GM19025 (cell line): Measurements from ENCODE around the gene ZMYND8.
"Not testable (repeated sequence)": the region's sequence is repeated elsewhere in the genome, so short reads cannot be mapped to it uniquely, and the experiment has no call there.

Source experiments
- ATAC-seq: cut with Tn5 transposase; IDR thresholded peaks from one replicate; pipeline ENCODE4 v1.9.1; 2021; ENCODE audit warnings: mild to moderate bottlenecking, low read depth, moderate library complexity; ENCODE audit not compliant: unreplicated experiment

The ZMYND8 gene

DNA sequence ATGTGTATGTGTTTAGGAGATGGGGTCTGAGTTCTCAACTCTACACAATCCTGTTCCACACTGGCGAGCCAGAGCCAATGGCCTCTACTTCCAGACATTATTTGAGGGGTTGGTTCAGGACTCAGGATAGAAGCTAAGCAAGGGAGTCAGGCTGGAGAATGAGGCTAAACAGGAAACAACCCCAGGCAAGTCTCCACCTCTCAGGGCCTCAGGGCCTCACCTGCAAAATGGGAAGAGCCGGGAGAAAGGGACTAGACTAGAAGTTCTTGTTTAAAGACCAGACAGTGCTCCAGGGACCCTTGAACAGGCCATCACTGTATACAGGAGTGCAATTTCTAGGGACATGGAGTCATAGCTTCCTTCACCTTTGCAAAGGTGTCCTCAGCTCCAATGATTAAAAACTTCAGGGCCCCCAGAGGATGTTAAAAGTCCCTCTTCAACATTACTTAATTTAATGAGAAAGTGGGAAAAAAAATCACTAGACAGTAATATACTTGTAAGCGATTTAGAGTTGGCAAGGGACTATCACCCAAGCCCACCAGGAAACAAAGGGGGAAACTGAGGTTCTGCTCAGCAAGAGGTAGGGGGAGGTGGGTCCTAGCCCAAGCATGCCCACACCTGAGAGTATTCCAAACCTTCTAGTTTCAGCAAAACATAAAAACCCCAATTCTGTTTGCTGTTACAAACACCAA lies 41.7 kb downstream of the ZMYND8 start:
- no peak for ATAC-seq

DNA sequence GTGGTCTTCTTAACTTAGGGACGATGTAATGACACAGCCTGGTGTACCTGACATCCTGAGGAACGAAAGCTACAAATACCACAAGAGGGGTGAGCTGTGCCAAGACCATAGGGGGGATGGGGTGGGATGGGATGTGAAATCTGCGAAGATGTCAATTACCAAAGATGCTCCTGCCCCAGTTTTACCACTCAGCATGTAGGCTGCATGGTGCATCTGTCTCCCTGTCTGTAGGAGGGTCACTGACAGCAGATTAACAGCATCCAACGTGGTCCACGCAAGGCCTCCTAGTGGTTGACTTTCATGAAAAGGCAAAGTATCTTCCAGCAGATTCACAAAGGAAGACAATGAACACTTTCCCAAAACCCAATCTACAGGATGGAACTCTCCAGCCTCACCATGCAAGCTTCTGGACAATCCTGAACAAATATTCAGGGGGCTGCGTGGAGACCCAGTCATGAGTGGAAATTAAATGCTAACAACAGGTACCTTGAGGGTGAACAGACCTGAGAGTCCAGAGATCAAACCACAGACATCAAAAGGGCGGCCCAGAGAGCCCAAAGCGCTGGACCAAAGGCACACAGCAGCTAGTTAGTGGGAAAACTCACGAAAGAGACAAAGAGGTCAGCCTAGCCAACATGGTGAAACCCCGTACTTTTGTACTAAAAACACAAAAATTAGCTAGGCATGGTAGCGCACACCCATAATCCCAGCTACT lies 44.4 kb downstream of the ZMYND8 start:
- no peak for ATAC-seq

DNA sequence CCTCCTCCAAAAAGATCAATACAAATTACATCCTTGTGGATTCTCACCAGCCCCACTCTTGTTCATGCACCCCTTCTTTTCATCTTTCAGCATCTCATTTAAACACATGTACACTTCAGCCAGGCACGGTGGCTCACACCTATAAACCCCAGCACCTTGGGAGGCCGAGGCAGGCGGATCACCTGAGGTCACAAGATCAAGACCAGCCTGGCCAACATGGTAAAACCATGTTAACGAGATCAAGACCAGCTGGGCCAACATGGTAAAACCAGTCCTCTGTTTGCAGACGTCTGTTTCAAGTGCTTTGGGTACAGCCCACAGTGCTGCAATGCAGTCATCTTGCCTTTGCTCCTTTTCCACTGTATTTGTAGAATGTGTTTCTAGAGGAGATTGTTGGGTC lies 45.3 kb downstream of the ZMYND8 start:
- ATAC-seq: no peak

DNA sequence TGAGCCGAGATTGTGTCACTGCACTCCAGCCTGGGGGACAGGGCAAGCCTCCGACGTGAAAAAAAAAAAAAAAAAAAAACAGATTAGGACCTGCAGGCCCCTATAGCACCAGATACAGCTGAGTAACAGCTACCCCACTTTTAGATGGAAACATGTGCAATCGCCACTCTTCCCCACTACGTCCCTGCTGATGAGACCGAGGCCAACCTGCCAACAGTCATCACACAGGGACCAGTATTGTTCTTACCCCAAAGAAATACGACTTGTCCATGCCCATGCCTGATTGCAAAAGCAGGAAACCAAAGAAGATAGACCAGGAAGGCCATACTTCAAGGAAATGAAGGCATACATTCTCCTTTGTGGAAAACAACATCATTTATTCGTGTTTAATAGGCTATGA lies 45.8 kb downstream of the ZMYND8 start:
- no peak for ATAC-seq

DNA sequence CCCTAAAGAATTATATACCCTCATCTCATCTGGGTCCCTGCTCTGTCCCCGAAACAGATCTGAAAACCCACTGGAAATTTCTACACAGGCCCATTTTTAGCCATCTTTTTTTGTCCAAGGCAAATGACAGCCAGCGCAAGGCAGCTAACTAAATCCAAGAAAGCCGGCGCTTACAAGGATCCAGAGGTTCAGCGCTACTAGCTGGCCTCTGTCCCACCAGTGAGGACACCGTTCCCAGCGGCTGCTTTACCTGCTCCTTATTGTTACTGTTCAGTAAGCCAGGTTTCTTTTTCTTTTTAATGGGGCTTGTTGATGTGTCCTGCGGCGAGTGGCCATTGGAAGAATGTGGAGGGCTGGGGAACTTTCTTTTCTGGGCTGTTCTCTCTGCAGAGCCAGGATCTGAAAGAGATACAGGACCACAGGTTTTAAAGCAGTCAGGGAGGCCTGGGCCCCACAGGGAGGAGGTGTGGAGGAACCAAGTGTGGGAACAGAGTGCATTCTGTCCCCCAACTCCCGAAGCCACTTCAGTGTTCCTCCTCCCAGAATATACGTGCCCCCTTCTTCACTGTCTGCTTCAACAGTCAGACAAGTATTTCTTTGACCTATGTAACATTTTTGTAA lies 46.6 kb downstream of the ZMYND8 start:
- no peak for ATAC-seq

DNA sequence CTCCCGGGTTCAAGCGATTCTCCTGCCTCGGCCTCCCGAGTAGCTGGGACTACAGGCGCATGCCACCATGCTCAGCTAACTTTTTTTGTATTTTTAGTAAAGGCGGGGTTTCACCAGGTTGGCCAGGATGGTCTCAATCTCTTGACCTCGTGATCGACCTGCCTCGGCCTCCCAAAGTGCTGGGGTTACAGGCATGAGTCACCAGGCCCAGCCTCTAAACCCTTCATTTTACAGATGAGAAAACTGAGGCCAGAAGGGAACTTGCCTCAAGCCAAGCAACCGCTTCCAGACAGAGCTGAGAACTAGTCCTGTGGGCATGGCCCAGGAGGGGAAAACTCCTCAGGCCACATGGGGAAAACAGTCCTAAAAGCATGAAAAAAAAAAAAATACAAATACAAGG lies 47.1 kb downstream of the ZMYND8 start:
- ATAC-seq: no peak

DNA sequence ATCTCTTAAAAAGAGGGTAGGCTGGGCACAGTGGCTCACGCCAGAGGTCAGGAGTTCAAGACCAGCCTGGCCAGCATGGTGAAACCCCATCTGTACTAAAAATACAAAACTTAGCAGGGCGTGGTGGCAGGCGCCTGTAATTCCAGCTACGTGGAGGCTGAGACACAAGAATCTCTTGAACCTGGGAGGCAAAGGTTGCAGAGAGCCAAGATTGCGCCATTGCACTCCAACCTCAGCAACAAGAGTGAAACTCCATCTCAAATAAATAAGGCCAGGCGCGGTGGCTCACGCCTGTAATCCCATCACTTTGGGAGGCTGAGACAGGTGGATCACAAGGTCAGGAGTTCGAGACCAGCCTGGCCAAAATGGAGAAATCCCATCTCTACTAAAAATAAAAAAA lies 48.9 kb downstream of the ZMYND8 start:
- ATAC-seq: not testable (repeated sequence)

DNA sequence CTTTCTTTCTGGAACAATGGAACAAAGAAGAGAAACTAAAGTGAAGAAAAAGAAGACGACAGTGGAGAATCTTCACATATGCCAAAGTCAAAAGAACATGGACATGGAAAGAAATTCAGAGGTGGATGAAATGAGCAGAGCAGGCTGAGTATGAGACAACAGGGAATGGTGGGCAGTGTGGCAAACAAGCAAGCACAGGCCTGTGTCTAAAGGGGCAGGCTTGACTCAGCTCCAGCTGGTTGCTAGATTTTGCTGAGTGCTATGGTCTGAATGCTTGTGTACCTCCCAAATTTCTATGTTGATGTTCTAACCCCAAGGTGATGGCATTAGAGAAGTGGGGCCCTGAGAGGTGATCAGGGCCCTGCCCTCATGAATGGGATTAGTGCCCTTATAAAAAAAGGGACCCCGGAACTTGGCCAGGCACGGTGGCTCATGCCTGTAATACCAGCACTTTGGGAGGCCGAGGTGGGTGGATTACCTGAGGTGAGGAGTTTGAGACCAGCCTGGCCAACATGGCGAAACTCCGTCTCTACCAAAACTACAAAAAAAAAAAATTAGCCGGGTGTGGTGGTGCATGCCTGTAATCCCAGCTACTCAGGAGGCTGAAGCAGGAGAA lies 49.6 kb downstream of the ZMYND8 start:
- no peak for ATAC-seq

DNA sequence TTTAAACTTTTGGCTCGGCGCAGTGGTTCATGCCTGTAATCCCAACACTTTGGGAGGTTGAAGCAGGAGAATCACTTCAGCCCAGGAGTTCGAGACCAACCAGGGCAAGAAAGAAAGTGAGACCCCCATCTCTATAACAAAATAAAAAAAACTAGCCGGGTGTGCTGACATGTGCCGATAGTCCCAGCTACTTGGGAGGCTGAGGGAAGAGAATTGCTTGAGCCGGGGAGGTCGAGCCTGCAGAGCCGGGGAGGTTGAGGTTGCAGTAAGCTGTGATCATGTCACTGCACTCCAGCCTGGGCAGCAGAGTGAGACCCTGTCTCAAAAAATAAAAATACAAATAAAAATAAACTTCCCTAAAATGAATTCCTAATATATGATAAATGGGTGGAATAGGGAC lies 50.4 kb downstream of the ZMYND8 start:
- ATAC-seq: no peak

DNA sequence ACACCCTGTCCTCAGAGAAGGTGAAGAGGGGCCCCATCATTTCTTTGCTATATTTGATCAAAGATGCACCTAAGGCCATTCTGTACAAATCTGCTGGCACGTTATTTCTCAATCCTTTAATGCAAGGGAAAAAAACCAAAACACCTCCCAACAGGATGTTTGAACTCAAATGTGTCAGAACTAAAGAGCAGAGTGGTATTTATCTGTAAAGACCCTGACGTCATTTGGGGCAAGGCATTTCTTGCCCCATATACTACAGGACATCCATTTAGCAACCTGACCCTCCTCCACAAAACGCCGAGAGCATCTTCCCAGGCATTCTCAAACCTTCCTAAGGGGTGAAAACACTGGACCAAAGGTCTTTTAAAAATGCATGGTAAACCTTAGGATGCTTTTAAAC lies 50.8 kb downstream of the ZMYND8 start:
- no peak for ATAC-seq

DNA sequence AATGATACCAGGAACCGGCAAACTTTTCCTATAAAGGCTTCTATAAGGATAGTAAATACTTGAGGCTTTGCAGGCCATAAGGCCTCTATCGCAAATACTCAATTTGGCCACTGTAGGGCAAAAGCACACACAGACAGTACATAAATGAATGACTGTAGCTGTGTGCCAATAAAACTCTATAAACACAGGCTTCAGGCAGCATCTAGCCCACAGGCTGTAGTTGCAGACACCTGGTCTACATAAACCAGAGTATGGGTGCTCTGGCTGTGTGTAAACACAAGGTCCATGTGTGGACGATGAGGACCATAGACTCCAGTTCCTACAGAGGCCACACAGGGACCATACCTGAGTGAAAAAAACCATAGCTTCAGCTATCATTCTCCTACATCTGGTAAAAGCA lies 52.2 kb downstream of the ZMYND8 start:
- no peak for ATAC-seq

DNA sequence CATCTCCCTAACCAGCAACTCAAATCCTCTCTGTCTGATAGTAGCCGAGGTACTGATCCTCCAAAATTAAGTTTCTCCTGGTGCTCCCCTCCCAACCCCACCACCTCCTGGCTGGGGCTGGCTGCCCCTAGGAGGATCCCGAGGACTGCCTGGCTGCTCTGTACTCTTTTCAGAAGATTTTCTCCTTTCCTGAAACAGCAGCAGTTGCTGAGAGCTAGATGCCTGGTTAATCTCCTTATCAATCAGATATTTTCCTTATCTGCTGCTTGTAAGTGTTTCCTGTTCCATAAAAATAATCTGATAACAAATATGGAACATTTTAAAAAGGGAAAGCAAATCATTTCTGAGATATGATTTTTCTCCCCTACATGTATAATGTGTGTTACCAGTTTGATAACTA lies 52.8 kb downstream of the ZMYND8 start:
- no peak for ATAC-seq

DNA sequence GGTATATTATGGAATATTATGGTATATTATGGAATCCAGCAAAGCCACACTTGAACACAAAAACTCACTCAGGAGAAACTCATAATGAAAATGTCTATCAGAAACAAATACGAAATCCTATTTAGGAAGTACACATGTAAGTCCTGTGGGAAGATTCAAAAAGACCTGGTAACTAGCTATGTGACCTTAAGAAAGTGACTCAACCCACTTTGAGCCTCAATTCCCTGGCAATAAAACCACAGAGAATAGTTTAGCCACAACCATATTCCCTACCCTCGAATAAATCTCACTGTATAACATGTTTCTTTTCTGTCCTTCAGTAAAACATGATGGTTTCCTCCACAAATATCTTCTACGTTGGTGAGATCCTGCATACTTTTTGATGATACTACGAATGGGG lies 56.4 kb downstream of the ZMYND8 start:
- no peak for ATAC-seq

DNA sequence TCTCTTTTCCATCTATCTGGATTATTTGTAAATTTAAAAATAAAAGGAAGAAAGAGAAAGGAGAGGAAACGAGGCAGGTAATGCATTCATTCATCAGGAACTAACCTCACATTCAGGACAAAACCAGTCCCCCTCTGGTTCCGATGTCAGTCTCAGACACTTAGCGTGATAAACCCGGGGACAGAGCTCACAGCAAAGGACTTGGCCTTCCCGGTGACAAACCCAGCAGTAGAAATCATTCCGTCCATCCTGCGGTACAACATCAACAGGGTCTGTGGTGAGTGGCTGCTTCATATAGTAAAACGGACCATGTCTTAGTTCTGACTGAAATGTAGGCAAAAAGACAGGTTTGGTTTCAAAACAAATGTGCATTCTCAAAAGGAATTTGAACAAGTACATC lies 57.9 kb downstream of the ZMYND8 start:
- ATAC-seq: no peak

DNA sequence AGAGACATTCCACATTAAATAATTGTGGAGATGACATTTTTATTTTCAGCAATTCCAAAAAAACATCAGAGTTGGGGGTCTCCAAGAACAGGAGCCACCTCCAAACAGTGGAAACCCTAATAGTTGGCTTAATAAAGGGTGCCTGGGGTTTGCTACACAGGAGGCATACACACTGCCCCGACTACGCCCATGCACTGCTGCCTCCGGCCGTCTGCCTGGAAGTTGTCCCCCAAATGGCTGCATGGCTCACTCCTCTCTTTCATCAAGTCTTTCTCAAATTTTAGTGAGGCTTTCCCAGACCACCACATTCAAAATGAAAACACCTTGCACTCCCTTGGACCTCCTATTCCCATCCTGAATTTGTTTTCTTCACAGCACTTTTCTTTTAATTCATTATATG lies 58.8 kb downstream of the ZMYND8 start:
- ATAC-seq: no peak

DNA sequence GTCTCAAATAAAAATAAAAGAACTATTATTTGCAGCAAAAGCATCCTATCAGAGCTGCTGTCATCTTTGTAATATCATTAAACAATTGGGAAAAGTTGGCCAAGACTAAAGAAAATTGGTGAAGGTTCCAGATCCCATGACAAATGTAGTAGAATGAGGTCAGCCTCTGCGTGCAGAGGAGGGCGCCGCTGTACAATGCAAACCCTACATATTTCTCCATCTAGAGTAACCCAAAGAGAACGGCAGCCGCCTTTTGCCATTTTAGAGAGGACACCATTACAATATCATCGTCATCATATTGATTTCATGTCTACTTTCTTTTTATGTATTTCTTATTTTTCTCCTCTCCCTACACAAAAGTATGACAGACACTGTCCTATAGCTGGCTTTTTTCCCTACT lies 59.5 kb downstream of the ZMYND8 start:
- ATAC-seq: no peak

DNA sequence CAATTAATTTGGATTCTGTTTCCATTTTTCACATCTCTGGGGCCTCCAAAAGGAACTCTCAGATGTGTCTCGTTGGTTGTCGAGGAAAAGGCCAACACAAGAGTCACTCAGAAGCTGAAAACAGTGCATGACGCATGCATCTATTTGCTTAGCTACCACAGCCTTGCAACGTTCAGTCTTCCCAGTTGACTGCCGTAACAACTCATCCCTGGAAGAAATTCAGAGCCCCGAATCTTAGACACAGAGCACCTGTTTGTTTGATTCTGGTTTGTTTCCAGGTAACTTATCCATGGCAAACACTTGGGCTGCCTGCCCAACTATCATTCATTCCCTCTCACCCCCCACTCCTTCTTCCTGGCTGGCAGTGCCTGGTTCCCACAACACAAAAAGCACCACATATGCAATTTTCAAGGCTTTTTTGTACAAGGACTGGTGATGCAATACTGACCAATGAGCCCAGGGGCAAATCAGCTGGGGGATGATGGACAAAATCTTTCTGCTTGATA lies 60.5 kb downstream of the ZMYND8 start:
- ATAC-seq: no peak

DNA sequence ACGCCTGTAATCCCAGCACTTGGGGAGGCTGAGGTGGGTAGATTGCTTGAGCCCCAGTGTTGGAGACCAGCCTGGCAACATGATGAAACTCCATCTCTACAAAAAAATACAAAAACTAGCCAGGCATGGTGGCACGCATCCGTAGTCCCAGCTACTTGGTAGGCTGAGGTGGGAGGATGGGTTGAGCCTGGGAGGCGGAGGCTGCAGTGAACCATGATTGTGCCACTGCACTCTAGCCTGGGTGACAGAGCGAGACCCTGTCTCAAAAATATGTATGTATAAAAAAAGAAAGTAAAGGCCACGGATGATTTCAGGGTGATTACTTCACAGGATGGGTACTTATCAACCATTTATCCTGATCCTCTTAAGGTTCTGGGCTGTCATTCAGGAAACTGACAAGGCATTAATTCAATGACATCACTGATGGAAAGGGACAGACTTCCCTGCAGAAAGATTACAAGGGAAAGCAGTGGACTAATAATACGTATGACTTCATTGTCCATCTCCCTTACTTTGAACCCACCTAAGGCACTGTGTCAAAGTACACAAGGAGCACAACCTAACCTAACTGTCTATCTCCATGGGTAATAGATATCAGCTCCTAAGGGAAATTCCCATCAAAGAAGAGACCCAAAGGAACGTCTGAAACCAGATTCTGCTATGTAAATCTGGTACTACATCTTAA lies 61.2 kb downstream of the ZMYND8 start:
- ATAC-seq: no peak

DNA sequence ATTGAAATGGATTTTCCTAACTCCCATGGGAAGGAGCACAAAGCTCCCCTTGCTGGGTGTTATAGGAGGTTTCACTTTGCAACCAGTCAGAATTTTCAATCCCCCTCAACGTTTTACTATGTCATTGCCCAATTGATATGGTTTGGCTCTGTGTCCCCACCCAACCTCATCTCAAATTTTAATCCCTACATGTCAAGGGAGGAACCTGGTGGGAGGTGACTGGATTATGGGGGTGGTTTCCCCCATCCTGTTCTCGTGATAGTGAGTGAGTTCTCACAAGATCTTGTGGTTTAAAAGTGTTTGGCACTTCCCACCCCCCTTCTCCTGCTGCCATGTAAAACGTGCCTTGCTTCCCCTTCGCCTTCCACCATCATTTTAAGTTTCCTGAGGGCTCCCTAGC lies 62.9 kb downstream of the ZMYND8 start:
- ATAC-seq: no peak

DNA sequence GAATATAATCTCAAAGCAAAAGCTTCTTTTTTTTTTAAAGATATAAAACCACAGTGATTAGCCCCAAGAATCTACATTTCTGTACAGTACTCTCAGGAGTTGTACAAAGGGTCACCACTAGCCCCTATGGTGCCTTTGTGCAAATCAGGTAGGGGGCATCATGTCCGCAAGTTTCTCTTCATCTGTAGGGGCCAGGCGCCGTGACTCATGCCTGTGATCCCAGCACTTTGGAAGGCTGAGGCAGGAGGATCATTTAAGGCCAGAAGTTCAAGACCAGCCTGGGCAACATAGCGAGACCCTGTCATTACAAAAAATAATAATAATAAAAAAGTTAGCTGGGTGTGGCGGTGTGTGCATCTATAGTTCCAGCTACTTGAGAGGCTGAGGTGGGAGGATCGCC lies 63.9 kb downstream of the ZMYND8 start:
- no peak for ATAC-seq
